ENCODE data around the gene ANO4.

Gene ANO4

GRCh38 chr12:101097829-101098580 lies 303.4 kb downstream of the ANO4 start:
- no peak for DNase-seq (ENCODE audit: low read depth)
- H3K4me3 ChIP-seq (ENCODE audit: control insufficient read depth, low read depth, low read length): no peak overlapping the region
- TF ChIP-seq CTCF (IDR thresholded peaks at IDR 0.05; ENCODE audit: control insufficient read depth, insufficient read depth, low read depth, low read length, missing control alignments): no peak

DNA sequence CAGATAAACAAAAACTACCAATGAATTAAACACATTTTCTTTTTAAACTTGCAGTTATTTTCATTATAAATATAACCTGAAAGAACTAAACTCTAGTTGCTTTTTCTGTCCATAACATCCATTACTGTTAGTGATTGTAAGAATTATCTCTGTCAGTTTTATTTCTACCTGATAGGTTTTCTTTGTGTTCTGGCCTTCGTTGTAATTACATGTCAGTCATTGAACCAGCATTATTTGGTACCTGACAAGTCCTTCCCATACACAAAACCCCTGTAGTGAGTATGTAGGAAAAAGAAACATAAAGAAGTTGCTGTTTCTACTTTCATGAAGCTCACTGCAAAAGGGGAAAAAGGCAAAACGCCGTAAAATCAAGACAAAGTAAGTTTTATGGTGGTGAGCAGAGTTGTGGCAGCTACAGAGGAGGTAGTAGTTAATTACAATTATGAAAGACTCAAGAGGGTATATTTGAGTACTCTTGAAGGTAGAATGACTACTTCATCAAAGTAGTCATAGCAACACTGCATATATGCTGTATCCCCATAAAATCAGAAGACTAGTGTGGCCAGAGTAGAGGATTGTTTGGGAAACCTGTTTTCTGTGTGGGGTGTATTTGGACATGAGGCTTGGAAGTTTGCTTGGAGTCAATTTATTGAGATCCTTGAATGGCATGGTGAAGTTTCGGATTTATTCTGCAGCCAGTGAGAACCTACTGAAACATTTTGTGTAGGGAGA lies 312.6 kb downstream of the ANO4 start:
- no peak for TF ChIP-seq CTCF (IDR thresholded peaks at IDR 0.05; ENCODE audit: control insufficient read depth, insufficient read depth, low read depth, low read length, missing control alignments)
- no peak overlapping the region for H3K4me3 ChIP-seq (ENCODE audit: control insufficient read depth, low read depth, low read length)
- no peak for DNase-seq (ENCODE audit: low read depth)

DNA sequence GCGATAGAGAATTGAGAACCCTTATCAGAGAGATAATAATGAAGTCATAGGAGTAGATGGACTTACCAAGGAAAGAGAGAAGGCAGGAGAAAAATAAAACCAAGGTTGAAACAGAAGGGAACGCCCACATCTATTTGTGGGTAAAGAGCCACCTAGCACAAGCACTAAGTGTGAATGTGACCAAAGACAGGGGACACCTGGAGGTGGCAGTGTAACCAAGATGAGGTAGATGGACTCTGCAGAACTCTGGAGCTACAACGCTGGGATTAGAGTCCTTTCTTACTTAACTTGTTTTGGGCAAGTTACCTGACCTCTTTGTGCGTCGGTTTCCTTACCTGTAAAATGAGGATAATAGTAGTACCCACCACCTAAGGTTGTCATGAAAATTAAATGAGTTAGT lies 313.6 kb downstream of the ANO4 start:
- no peak for TF ChIP-seq CTCF (IDR thresholded peaks at IDR 0.05; ENCODE audit: control insufficient read depth, insufficient read depth, low read depth, low read length, missing control alignments)
- H3K4me3 ChIP-seq (ENCODE audit: control insufficient read depth, low read depth, low read length): no peak overlapping the region
- no peak for DNase-seq (ENCODE audit: low read depth)

- DNase-seq (ENCODE audit: low read depth): no peak
- no peak overlapping the region for H3K4me3 ChIP-seq (ENCODE audit: control insufficient read depth, low read depth, low read length)
- no peak for TF ChIP-seq CTCF (IDR thresholded peaks at IDR 0.05; ENCODE audit: control insufficient read depth, insufficient read depth, low read depth, low read length, missing control alignments)
Observed at GRCh38 chr12:101110866-101111265, 316.3 kb downstream of the ANO4 start.

- TF ChIP-seq CTCF (IDR thresholded peaks at IDR 0.05; ENCODE audit: control insufficient read depth, insufficient read depth, low read depth, low read length, missing control alignments): no peak
- no peak overlapping the region for H3K4me3 ChIP-seq (ENCODE audit: control insufficient read depth, low read depth, low read length)
- DNase-seq (ENCODE audit: low read depth): no peak
Observed at GRCh38 chr12:101111441-101111840, 316.9 kb downstream of the ANO4 start.

DNA sequence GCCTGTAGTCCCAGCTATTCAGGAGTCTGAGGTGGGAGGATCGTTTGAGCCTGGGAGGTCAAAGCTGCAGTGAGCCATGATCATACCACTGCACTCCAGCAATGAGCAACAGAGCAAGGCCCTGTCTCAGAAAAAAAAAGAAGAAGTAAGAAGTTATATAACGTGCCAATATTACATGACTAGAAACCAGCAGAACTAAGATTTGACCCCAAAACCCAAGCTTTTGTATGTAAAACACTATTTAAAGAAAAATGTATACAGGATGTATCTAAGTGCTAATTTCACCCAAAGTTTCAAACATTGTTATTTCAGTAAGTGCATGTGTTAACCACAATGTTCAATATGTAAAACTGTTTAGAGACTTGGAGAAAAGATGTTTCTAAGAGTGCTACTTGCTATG lies 320.8 kb downstream of the ANO4 start:
- no peak for DNase-seq (ENCODE audit: low read depth)
- H3K4me3 ChIP-seq (ENCODE audit: control insufficient read depth, low read depth, low read length): no peak overlapping the region
- no peak for TF ChIP-seq CTCF (IDR thresholded peaks at IDR 0.05; ENCODE audit: control insufficient read depth, insufficient read depth, low read depth, low read length, missing control alignments)
